ENCODE results near the gene ETFB.

ETFB gene

GRCh38 chr19:51392701-51393100 lies 26.5 kb upstream of the ETFB start:
- Histone ChIP-seq H3K27me3 (ENCODE audit: low read depth, low read length) (no peaks in the 10 kb centered on the region), H3K36me3 (ENCODE audit: control insufficient read depth in 1 of 2, insufficient read depth in 2 of 2, low read length in 2 of 2) (no peaks in the 10 kb centered on the region), H3K27ac (ENCODE audit: low read length) (no peak overlapping the region), H3K9me3 (ENCODE audit: control insufficient read depth in 1 of 2, low read length in 2 of 2) (no peaks in the 10 kb centered on the region), H3K4me1 (ENCODE audit: control insufficient read depth in 1 of 2, insufficient read depth in 2 of 2, low read length in 2 of 2) (peaks cover 0 to 12% of the 10 kb centered on the region in 2 donors), H3K4me3 (ENCODE audit: low read depth in 1 of 2, low read length in 2 of 2) (no peak overlapping the region)

- H3K4me3 ChIP-seq (ENCODE audit: low read depth in 1 of 2, low read length in 2 of 2), result no peak overlapping the region
- H3K9me3 ChIP-seq (ENCODE audit: control insufficient read depth in 1 of 2, low read length in 2 of 2), result no peaks in the 10 kb centered on the region
- H3K27ac ChIP-seq (ENCODE audit: low read length), result no peak overlapping the region
- peaks cover 0 to 12% of the 10 kb centered on the region in 2 donors for H3K4me1 ChIP-seq (ENCODE audit: control insufficient read depth in 1 of 2, insufficient read depth in 2 of 2, low read length in 2 of 2)
- no peaks in the 10 kb centered on the region for H3K36me3 ChIP-seq (ENCODE audit: control insufficient read depth in 1 of 2, insufficient read depth in 2 of 2, low read length in 2 of 2)
- no peaks in the 10 kb centered on the region for H3K27me3 ChIP-seq (ENCODE audit: low read depth, low read length)
Measured at GRCh38 chr19:51391073-51391611, 25.0 kb upstream of the ETFB start.

- Histone ChIP-seq H3K4me3 (ENCODE audit: low read depth in 1 of 2, low read length in 2 of 2) (no peak overlapping the region), H3K27me3 (ENCODE audit: low read depth, low read length) (no peaks in the 10 kb centered on the region), H3K4me1 (ENCODE audit: control insufficient read depth in 1 of 2, insufficient read depth in 2 of 2, low read length in 2 of 2) (peaks cover 0 to 4% of the 10 kb centered on the region in 2 donors), H3K36me3 (ENCODE audit: control insufficient read depth in 1 of 2, insufficient read depth in 2 of 2, low read length in 2 of 2) (no peaks in the 10 kb centered on the region), H3K9me3 (ENCODE audit: control insufficient read depth in 1 of 2, low read length in 2 of 2) (no peaks in the 10 kb centered on the region), H3K27ac (ENCODE audit: low read length) (no peak overlapping the region)
Measured at GRCh38 chr19:51389143-51389542, 23.0 kb upstream of the ETFB start.

GRCh38 chr19:51387924-51388389 lies 21.8 kb upstream of the ETFB start, which contains the start of gene LIM2:
LIM2 (minus strand) TSS chr19:51387974; CDS start chr19:51387443, 531 bp downstream.
- Histone ChIP-seq H3K27ac (ENCODE audit: low read length) (no peak within 1 kb of the TSS), H3K4me3 (ENCODE audit: low read depth in 1 of 2, low read length in 2 of 2) (no peak within 1 kb of the TSS), H3K4me1 (ENCODE audit: control insufficient read depth in 1 of 2, insufficient read depth in 2 of 2, low read length in 2 of 2) (no peaks in the 10 kb centered on the region), H3K27me3 (ENCODE audit: low read depth, low read length) (no peaks in the 10 kb centered on the region), H3K36me3 (ENCODE audit: control insufficient read depth in 1 of 2, insufficient read depth in 2 of 2, low read length in 2 of 2) (no peaks in the 10 kb centered on the region), H3K9me3 (ENCODE audit: control insufficient read depth in 1 of 2, low read length in 2 of 2) (no peaks in the 10 kb centered on the region)

GRCh38 chr19:51386882-51387520 lies 20.8 kb upstream of the ETFB start:
- Histone ChIP-seq H3K27ac (ENCODE audit: low read length) (no peak overlapping the region), H3K27me3 (ENCODE audit: low read depth, low read length) (no peaks in the 10 kb centered on the region), H3K4me1 (ENCODE audit: control insufficient read depth in 1 of 2, insufficient read depth in 2 of 2, low read length in 2 of 2) (no peaks in the 10 kb centered on the region), H3K9me3 (ENCODE audit: control insufficient read depth in 1 of 2, low read length in 2 of 2) (no peaks in the 10 kb centered on the region), H3K36me3 (ENCODE audit: control insufficient read depth in 1 of 2, insufficient read depth in 2 of 2, low read length in 2 of 2) (no peaks in the 10 kb centered on the region), H3K4me3 (ENCODE audit: low read depth in 1 of 2, low read length in 2 of 2) (no peak overlapping the region)

GRCh38 chr19:51382004-51382403 lies 15.8 kb upstream of the ETFB start:
- Histone ChIP-seq H3K36me3 (ENCODE audit: control insufficient read depth in 1 of 2, insufficient read depth in 2 of 2, low read length in 2 of 2) (no peaks in the 10 kb centered on the region), H3K27ac (ENCODE audit: low read length) (no peak overlapping the region), H3K4me3 (ENCODE audit: low read depth in 1 of 2, low read length in 2 of 2) (no peak overlapping the region), H3K27me3 (ENCODE audit: low read depth, low read length) (no peaks in the 10 kb centered on the region), H3K9me3 (ENCODE audit: control insufficient read depth in 1 of 2, low read length in 2 of 2) (no peaks in the 10 kb centered on the region), H3K4me1 (ENCODE audit: control insufficient read depth in 1 of 2, insufficient read depth in 2 of 2, low read length in 2 of 2) (no peaks in the 10 kb centered on the region)

- no peaks in the 10 kb centered on the region for H3K9me3 ChIP-seq (ENCODE audit: control insufficient read depth in 1 of 2, low read length in 2 of 2)
- H3K27ac ChIP-seq (ENCODE audit: low read length), result no peak overlapping the region
- H3K36me3 ChIP-seq (ENCODE audit: control insufficient read depth in 1 of 2, insufficient read depth in 2 of 2, low read length in 2 of 2), result no peaks in the 10 kb centered on the region
Measured at GRCh38 chr19:51380379-51380778, 14.2 kb upstream of the ETFB start.

GRCh38 chr19:51377422-51377821 lies 11.2 kb upstream of the ETFB start:
- no peaks in the 10 kb centered on the region for H3K36me3 ChIP-seq (ENCODE audit: control insufficient read depth in 1 of 2, insufficient read depth in 2 of 2, low read length in 2 of 2)
- no peaks in the 10 kb centered on the region for H3K27me3 ChIP-seq (ENCODE audit: low read depth, low read length)
- no peak overlapping the region for H3K27ac ChIP-seq (ENCODE audit: low read length)

More at GRCh38 chr19:51380379-51380778, 14.2 kb upstream of the ETFB start:
- H3K4me1 ChIP-seq (ENCODE audit: control insufficient read depth in 1 of 2, insufficient read depth in 2 of 2, low read length in 2 of 2), result no peaks in the 10 kb centered on the region
- H3K4me3 ChIP-seq (ENCODE audit: low read depth in 1 of 2, low read length in 2 of 2), result no peak overlapping the region
- no peaks in the 10 kb centered on the region for H3K27me3 ChIP-seq (ENCODE audit: low read depth, low read length)

GRCh38 chr19:51375504-51376221 lies 9.5 kb upstream of the ETFB start:
- Histone ChIP-seq H3K27me3 (ENCODE audit: low read depth, low read length) (no peaks in the 10 kb centered on the region), H3K4me1 (ENCODE audit: control insufficient read depth in 1 of 2, insufficient read depth in 2 of 2, low read length in 2 of 2) (no peaks in the 10 kb centered on the region), H3K4me3 (ENCODE audit: low read depth in 1 of 2, low read length in 2 of 2) (no peak overlapping the region), H3K36me3 (ENCODE audit: control insufficient read depth in 1 of 2, insufficient read depth in 2 of 2, low read length in 2 of 2) (no peaks in the 10 kb centered on the region), H3K27ac (ENCODE audit: low read length) (no peak overlapping the region), H3K9me3 (ENCODE audit: control insufficient read depth in 1 of 2, low read length in 2 of 2) (no peaks in the 10 kb centered on the region)

More at GRCh38 chr19:51377422-51377821, 11.2 kb upstream of the ETFB start:
- no peaks in the 10 kb centered on the region for H3K9me3 ChIP-seq (ENCODE audit: control insufficient read depth in 1 of 2, low read length in 2 of 2)
- no peaks in the 10 kb centered on the region for H3K4me1 ChIP-seq (ENCODE audit: control insufficient read depth in 1 of 2, insufficient read depth in 2 of 2, low read length in 2 of 2)
- no peak overlapping the region for H3K4me3 ChIP-seq (ENCODE audit: low read depth in 1 of 2, low read length in 2 of 2)

- no peak within 1 kb of the TSS for H3K4me3 ChIP-seq (ENCODE audit: low read depth in 1 of 2, low read length in 2 of 2)
- H3K27me3 ChIP-seq (ENCODE audit: low read depth, low read length), result no peaks in the 10 kb centered on the region
- no peak within 1 kb of the TSS for H3K27ac ChIP-seq (ENCODE audit: low read length)
- peaks cover 0 to 8% of the 10 kb centered on the region in 2 donors for H3K4me1 ChIP-seq (ENCODE audit: control insufficient read depth in 1 of 2, insufficient read depth in 2 of 2, low read length in 2 of 2)
- H3K36me3 ChIP-seq (ENCODE audit: control insufficient read depth in 1 of 2, insufficient read depth in 2 of 2, low read length in 2 of 2), result no peaks in the 10 kb centered on the region
- H3K9me3 ChIP-seq (ENCODE audit: control insufficient read depth in 1 of 2, low read length in 2 of 2), result no peaks in the 10 kb centered on the region
Measured at GRCh38 chr19:51372649-51373504, 6.7 kb upstream of the ETFB start, which contains the start of gene NKG7. NKG7 (minus strand) TSS chr19:51372654; CDS start chr19:51372535, 119 bp downstream.

All from muscle layer of duodenum (tissue), 2 donors.